H9 (cell line): ENCODE data around the gene NFASC. TPM values are rescaled to one million over a fixed set of nuclear protein-coding genes. Genes with fewer than 3 reads are reported as not detected.

Source experiments
- DNase-seq: peaks from one replicate; pipeline ENCODE4 v3.0.0-alpha.2; 2017
- H2AFZ ChIP-seq: one replicate; pipeline ENCODE4 v1.6.1; 2013; ENCODE audit warnings: mild to moderate bottlenecking, low read length, control low read depth, moderate library complexity
- H2AK5ac ChIP-seq: 2 replicates; pipeline ENCODE4 v1.6.1; 2013; ENCODE audit warnings: low read length, control low read depth, mixed read lengths; ENCODE audit not compliant: insufficient read length
- H2BK120ac ChIP-seq: one replicate; pipeline ENCODE4 v1.6.1; 2013; ENCODE audit warnings: low read depth, mild to moderate bottlenecking, low read length, control low read depth, inconsistent platforms; ENCODE audit not compliant: poor library complexity, severe bottlenecking
- H2BK12ac ChIP-seq: 2 replicates; pipeline ENCODE4 v1.6.1; 2013; ENCODE audit warnings: low read length, control low read depth, mixed read lengths, low read depth; ENCODE audit not compliant: insufficient read length
- H2BK15ac ChIP-seq: 2 replicates; pipeline ENCODE4 v1.6.1; 2013; ENCODE audit warnings: low read depth, low read length, control low read depth
- H2BK20ac ChIP-seq: one replicate; pipeline ENCODE4 v1.6.1; 2013; ENCODE audit warnings: low read depth, mild to moderate bottlenecking, low read length, control low read depth, inconsistent platforms; ENCODE audit not compliant: poor library complexity, severe bottlenecking
- H2BK5ac ChIP-seq: 2 replicates; pipeline ENCODE4 v1.6.1; 2013; ENCODE audit warnings: low read length, control low read depth, mixed read lengths; ENCODE audit not compliant: insufficient read length
- H3K14ac ChIP-seq: 2 replicates; pipeline ENCODE4 v1.6.1; 2013; ENCODE audit warnings: low read length, control low read depth; ENCODE audit not compliant: insufficient read depth
- H3K18ac ChIP-seq: 2 replicates; pipeline ENCODE4 v1.6.1; 2013; ENCODE audit warnings: low read depth, mild to moderate bottlenecking, mixed read lengths, low read length, control low read depth; ENCODE audit not compliant: insufficient read length
- H3K23ac ChIP-seq: 2 replicates; pipeline ENCODE4 v1.6.1; 2013; ENCODE audit warnings: low read length, control low read depth, mixed read lengths, low read depth; ENCODE audit not compliant: insufficient read length
- H3K23me2 ChIP-seq: 2 replicates; pipeline ENCODE4 v1.6.1; 2013; ENCODE audit warnings: low read depth, mild to moderate bottlenecking, mixed read lengths, low read length, control low read depth; ENCODE audit not compliant: insufficient read length, poor library complexity, severe bottlenecking
- H3K27ac ChIP-seq: 2 replicates; pipeline ENCODE4 v1.5.1; 2013; ENCODE audit warnings: low read length, control low read depth, mixed read lengths, low read depth; ENCODE audit not compliant: insufficient read length
- H3K27me3 ChIP-seq: 2 replicates; pipeline ENCODE4 v1.6.1; 2013; ENCODE audit warnings: low read length, control low read depth, inconsistent platforms; ENCODE audit not compliant: insufficient read depth
- H3K4ac ChIP-seq: 2 replicates; pipeline ENCODE4 v1.6.1; 2013; ENCODE audit warnings: low read depth, mild to moderate bottlenecking, control low read depth, inconsistent platforms, low read length, moderate library complexity
- H3K4me1 ChIP-seq: 2 replicates; pipeline ENCODE4 v1.6.1; 2013; ENCODE audit warnings: low read length, control low read depth, inconsistent platforms; ENCODE audit not compliant: insufficient read depth
- H3K4me2 ChIP-seq: 2 replicates; pipeline ENCODE4 v1.6.1; 2013; ENCODE audit warnings: low read length, control low read depth, mixed read lengths; ENCODE audit not compliant: insufficient read length, insufficient read depth
- H3K56ac ChIP-seq: 2 replicates; pipeline ENCODE4 v1.6.1; 2013; ENCODE audit warnings: low read depth, mild to moderate bottlenecking, mixed read lengths, low read length, control low read depth; ENCODE audit not compliant: insufficient read length
- H3K79me1 ChIP-seq: 2 replicates; pipeline ENCODE4 v1.6.1; 2013; ENCODE audit warnings: low read depth, mild to moderate bottlenecking, moderate library complexity, low read length, control low read depth, inconsistent platforms; ENCODE audit not compliant: insufficient read depth, poor library complexity, severe bottlenecking
- H3K79me2 ChIP-seq: 2 replicates; pipeline ENCODE4 v1.6.1; 2013; ENCODE audit warnings: low read length, control low read depth, inconsistent platforms; ENCODE audit not compliant: insufficient read depth
- H3K9ac ChIP-seq: 2 replicates; pipeline ENCODE4 v1.6.1; 2013; ENCODE audit warnings: low read length, control low read depth, mixed read lengths; ENCODE audit not compliant: insufficient read length; ENCODE audit errors: extremely low read depth
- H3K9me3 ChIP-seq: one replicate; pipeline ENCODE4 v1.6.1; 2013; ENCODE audit warnings: low read depth, low read length, inconsistent platforms; ENCODE audit not compliant: control insufficient read depth
- H3T11ph ChIP-seq: one replicate; pipeline ENCODE4 v1.6.1; 2013; ENCODE audit warnings: mild to moderate bottlenecking, low read length, control low read depth, inconsistent platforms
- H4K20me1 ChIP-seq: one replicate; pipeline ENCODE4 v1.6.1; 2013; ENCODE audit not compliant: control insufficient read depth, insufficient read length, insufficient read depth
- H4K5ac ChIP-seq: 2 replicates; pipeline ENCODE4 v1.6.1; 2013; ENCODE audit warnings: low read depth, mild to moderate bottlenecking, mixed read lengths, low read length, control low read depth; ENCODE audit not compliant: insufficient read length
- H4K8ac ChIP-seq: replicated peaks from 2 replicates; pipeline ENCODE4 v1.6.1; 2013; ENCODE audit warnings: low read length, control low read depth, mixed read lengths, low read depth; ENCODE audit not compliant: insufficient read length
- H4K91ac ChIP-seq: 2 replicates; pipeline ENCODE4 v1.6.1; 2013; ENCODE audit warnings: low read depth, mild to moderate bottlenecking, moderate library complexity, mixed read lengths, low read length, control low read depth; ENCODE audit not compliant: insufficient read length
- H3K27ac Mint-ChIP-seq, 3 experiments: 2 replicates in 2 of 3; 3 replicates in 1 of 3; pipeline ENCODE4 v1.8.0; 2020 to 2021; ENCODE audit warnings: mixed read lengths in 3 of 3, mild to moderate bottlenecking in 1 of 3, moderate library complexity in 1 of 3
- H3K27me3 Mint-ChIP-seq: 2 replicates; pipeline ENCODE4 v1.8.0; 2021; ENCODE audit warnings: low read depth, mild to moderate bottlenecking, moderate library complexity, mixed read lengths
- H3K36me3 Mint-ChIP-seq, 3 experiments: 2 replicates in 2 of 3; 3 replicates in 1 of 3; pipeline ENCODE4 v1.8.0; 2020 to 2021; ENCODE audit warnings: low read depth in 3 of 3, mixed read lengths in 3 of 3; ENCODE audit not compliant: insufficient read depth in 1 of 3
- H3K4me1 Mint-ChIP-seq, 2 experiments: 2 replicates each; pipeline ENCODE4 v1.8.0; 2020; ENCODE audit warnings: mixed read lengths in 2 of 2
- H3K4me3 Mint-ChIP-seq, 2 experiments: 2 replicates in 1 of 2; 3 replicates in 1 of 2; pipeline ENCODE4 v1.8.0; 2020 to 2021; ENCODE audit warnings: mild to moderate bottlenecking in 2 of 2, mixed read lengths in 2 of 2, moderate library complexity in 1 of 2
- H3K9me3 Mint-ChIP-seq, 2 experiments: 2 replicates in 1 of 2; 3 replicates in 1 of 2; pipeline ENCODE4 v1.8.0; 2020; ENCODE audit warnings: mild to moderate bottlenecking in 2 of 2, mixed read lengths in 2 of 2, moderate library complexity in 1 of 2
- CTCF ChIP-seq: fragments of 200-600 bp; sonication (generic); conservative IDR thresholded peaks from 3 replicates; pipeline ENCODE4 v1.8.0; 2021; ENCODE audit warnings: antibody characterized with exemption, mild to moderate bottlenecking
- WGBS: extraction: QIAGEN DNeasy Blood & Tissue Kit; methylation state at CpG from one replicate; pipeline ENCODE4 v1.1.7; 2013; ENCODE audit warnings: missing lambda C conversion rate, low lambda C conversion rate, mixed read lengths; ENCODE audit not compliant: insufficient read length; ENCODE audit errors: extremely low coverage; 5-methylcytosine and 5-hydroxymethylcytosine counted together
- total RNA-seq: library from RNA; stranded (reverse); gene quantifications from 2 replicates; pipeline ENCODE4 v1.2.1, GENCODE V29; 2021

Gene NFASC
- total RNA-seq, 1 experiment from 2014 or later = 5.0 TPM

DNA sequence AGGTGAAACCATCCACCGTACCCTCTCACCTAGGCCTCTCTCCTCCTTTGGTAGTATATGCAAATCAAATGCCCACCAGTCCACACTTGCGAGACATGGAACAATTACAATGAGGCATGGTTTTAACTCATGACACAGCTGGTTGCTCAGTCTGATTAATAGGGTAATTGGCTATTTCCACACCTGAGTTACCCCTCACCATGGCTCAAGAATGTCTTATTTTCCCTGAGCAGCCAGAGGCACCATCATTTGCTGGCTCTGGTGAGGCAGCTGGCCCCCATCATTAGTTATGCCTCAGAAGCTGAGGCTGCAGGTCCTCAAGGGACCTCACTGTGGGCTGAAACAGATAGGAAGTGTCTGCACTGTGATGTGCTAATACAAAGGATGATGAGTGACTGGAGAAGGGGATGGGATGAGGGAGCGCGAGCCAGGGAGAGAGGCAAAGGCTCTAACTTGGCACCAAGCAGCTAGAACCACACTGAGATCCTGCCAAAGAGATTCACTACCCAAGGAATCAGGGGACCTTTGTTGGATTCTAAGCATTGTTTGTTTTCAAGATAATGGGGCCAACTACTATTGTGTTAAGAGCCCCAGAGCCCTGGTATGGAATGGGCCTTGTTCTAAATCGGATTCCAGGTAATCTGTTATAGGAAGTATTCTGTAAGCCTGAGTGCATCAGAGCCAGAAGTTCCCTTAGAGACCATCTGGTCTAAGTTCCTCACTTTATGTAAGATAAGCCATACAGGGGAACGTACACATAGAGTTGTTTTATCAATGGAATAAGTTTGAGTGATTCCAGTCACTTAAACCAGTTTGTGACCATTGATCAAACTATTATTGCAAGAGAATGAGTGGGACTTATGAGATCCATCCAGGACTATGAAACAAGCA lies 92.3 kb downstream of the NFASC start:
- no peaks in the 10 kb centered on the region for H3K9me3 Mint-ChIP-seq
- no peaks in the 10 kb centered on the region for H4K20me1 ChIP-seq
- H3K4me2 ChIP-seq = no peak overlapping the region
- H4K91ac ChIP-seq = no peak overlapping the region
- no peak overlapping the region for H3K27ac ChIP-seq
- WGBS = no CpG with 5 or more reads among the region's 6 CpGs
- peaks cover 0 to under 1% (median 0%) of the 10 kb centered on the region in 3 experiments; a peak in 1 of 7 replicates for H3K36me3 Mint-ChIP-seq
- H2BK12ac ChIP-seq = no peak overlapping the region
- peaks cover 10 to 15% of the 10 kb centered on the region in 2 experiments for H3K4me1 Mint-ChIP-seq
- TF ChIP-seq CTCF = no peak
- no peak overlapping the region for H3K9ac ChIP-seq
- H2BK20ac ChIP-seq = no peak overlapping the region
- H3K79me1 ChIP-seq = no peaks in the 10 kb centered on the region
- H3K27ac Mint-ChIP-seq = no peak overlapping the region
- no peak overlapping the region for H3K14ac ChIP-seq
- H3K4me1 ChIP-seq = no peaks in the 10 kb centered on the region; the same call in 1 of the 2 replicates
- H4K8ac ChIP-seq = no peak overlapping the region
- no peak overlapping the region for H3K4me3 Mint-ChIP-seq
- H3K9me3 ChIP-seq = no peaks in the 10 kb centered on the region
- no peak overlapping the region for H3T11ph ChIP-seq
- no peaks in the 10 kb centered on the region for H3K23me2 ChIP-seq
- DNase-seq = no peak
- H3K27me3 Mint-ChIP-seq = no peaks in the 10 kb centered on the region
- no peaks in the 10 kb centered on the region for H3K79me2 ChIP-seq
- H2BK120ac ChIP-seq = no peak overlapping the region
- H4K5ac ChIP-seq = no peak overlapping the region
- H2BK15ac ChIP-seq = no peak overlapping the region
- no peak overlapping the region for H2AK5ac ChIP-seq
- no peak overlapping the region for H3K23ac ChIP-seq
- no peak overlapping the region for H2AFZ ChIP-seq
- no peaks in the 10 kb centered on the region; the same call in 1 of the 2 replicates for H3K27me3 ChIP-seq
- H3K56ac ChIP-seq = no peak overlapping the region
- H3K18ac ChIP-seq = no peak overlapping the region
- H2BK5ac ChIP-seq = no peak overlapping the region
- no peak overlapping the region for H3K4ac ChIP-seq
